Effector CD4-positive, alpha-beta T cell (primary cell): ENCODE data around the gene KRT24. TPM values are rescaled to one million over a fixed set of nuclear protein-coding genes. Genes with fewer than 3 reads are reported as not detected.
"Not testable (repeated sequence)": the region's sequence is repeated elsewhere in the genome, so short reads cannot be mapped to it uniquely, and the experiment has no call there.

Experiments
- DNase-seq: peaks from one replicate; pipeline ENCODE4 v3.0.0-alpha.2; 2020
- total RNA-seq: gene quantifications from one replicate; lab custom pipeline; 2026; lab: John Stamatoyannopoulos, UW

The KRT24 gene
- total RNA-seq, result not detected

DNA sequence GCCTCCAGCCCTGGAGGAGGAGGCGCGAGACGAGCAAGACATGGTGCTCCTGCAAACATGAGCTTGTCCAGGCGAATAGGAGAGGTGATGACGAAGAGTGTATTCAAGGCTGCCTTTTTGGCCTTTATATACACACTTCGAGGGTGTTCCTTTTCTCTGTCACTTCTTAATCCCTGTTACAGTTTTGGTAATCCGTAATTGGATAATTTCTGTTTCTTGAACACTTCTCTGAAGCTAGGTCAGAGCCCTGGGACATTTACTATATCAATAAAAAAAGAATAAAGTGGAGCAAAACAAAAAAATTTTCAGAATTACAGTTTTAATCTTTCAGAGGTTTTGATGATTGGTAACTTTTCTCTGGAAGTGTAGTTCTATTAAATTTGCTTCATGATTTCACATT is at the start of gene KRT24:
TSS of gene KRT24 (minus strand) at position 101 of the 400 bp plus-strand sequence. CDS start at position 42, 59 bp downstream.
- no peak for DNase-seq

GRCh38 chr17:40751065-40751464 is 47.5 kb upstream of the KRT24 start:
- DNase-seq, result no peak

GRCh38 chr17:40750391-40750790 is 46.8 kb upstream of the KRT24 start:
- DNase-seq, result no peak

GRCh38 chr17:40748666-40749065 is 45.1 kb upstream of the KRT24 start:
- DNase-seq, result not testable (repeated sequence)

GRCh38 chr17:40738553-40738952 is 35.0 kb upstream of the KRT24 start:
- DNase-seq, result no peak

DNA sequence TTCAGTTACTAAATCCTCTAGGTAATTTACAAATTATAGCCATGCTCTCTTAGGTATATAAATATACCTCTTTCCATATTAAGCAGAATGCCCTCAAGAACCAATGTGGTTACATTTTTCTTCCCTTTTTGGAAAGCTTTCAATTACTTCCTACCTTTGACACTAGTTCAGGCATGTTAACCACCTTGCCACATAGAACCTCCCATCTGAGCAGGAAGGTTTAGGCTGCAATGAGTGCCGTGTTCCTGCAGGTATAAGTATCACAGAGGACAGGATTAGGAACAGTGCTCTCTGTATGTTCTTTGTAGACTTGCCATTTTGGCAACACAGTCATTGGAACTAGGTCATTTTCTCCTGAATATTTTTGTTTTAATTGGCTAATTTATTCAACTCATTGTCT is 31.5 kb upstream of the KRT24 start:
- no peak for DNase-seq

DNA sequence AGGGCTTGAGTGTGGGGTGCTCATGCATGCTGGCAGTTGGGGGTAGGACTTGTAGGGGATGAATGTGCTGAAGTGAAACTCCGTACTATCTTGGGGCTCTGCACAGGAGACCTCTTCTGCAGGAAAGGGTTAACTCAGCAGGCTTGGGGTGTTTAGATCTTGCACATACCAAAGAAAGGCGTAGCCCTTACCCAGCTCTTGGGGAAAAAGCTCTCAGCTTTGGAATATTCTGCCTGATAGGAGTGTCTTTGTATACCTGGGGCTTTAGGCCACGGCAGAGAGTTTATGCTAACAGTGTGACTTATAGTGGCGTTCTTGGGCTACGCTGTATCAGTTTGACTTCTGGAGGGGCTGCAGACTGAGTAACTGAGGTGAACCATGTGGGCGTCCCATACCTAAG is 30.5 kb upstream of the KRT24 start:
- no peak for DNase-seq

DNA sequence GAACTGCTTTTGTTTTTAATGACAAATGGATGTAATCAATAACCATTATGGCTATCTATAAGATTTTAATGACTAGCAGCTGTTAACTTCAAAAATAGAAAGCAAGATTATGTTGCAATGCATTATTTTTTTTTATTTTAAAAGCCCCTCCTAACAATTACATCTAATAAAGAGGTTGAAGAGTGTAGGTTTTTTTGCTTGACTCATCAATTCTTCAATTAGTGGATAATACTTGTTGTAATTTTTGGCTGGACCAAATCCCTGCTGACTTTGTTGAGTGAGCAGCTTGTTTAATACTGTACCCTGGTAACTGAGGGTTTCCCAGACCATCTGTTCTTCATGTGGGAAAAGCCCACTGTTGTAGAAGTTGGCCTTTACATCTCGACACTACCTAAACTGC is 27.4 kb upstream of the KRT24 start:
- DNase-seq, result no peak

- no peak for DNase-seq
Observed at GRCh38 chr17:40727447-40728231, 24.1 kb upstream of the KRT24 start.

- DNase-seq, result no peak
Observed at GRCh38 chr17:40726919-40727318, 23.4 kb upstream of the KRT24 start.

- DNase-seq, result no peak
Observed at GRCh38 chr17:40724656-40725055, 21.1 kb upstream of the KRT24 start.

- no peak for DNase-seq
Observed at GRCh38 chr17:40722241-40722640, 18.7 kb upstream of the KRT24 start.

DNA sequence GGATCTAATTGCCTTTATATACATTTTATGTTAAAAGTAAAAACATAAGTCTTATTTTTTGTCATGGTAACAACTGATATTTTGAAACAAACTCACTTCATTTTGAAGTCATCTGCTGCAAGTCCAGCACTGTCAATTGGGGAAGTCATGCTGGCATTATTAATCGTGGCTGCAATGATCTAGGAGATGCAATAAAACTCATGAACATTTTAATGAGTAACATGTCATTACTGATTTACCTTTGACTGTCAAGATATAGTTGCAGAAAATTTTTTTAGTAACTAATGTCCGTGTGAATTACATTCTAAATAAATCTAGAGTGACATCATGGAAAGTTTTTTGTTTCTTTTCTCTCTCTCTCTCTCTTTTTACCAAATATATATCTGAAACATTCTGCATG is 17.3 kb upstream of the KRT24 start:
- DNase-seq, result no peak

DNA sequence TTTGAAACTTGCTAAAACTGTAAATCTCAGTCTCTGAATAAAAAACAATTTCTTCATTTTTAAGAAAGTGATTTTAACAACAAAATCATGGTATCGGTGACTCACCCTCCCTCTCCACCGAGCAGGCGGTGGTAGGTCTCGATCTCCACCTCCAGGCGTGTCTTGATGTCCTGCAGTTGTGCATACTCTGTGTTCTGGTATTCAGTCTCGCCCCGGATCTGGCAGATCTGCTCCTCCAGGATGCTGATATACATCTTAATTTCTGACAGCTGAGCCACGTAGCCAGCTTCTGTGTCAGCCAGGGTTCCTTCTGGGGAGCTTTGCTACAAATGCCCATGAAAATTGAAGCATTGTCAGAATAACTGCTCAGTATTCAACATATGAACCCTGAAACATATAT is 15.4 kb upstream of the KRT24 start:
- no peak for DNase-seq

- no peak for DNase-seq
Observed at GRCh38 chr17:40717776-40718175, 14.2 kb upstream of the KRT24 start.

GRCh38 chr17:40714473-40714872 is 10.9 kb upstream of the KRT24 start:
- DNase-seq, result no peak

- DNase-seq, result no peak
Observed at GRCh38 chr17:40707745-40708144, 4.2 kb upstream of the KRT24 start.

DNA sequence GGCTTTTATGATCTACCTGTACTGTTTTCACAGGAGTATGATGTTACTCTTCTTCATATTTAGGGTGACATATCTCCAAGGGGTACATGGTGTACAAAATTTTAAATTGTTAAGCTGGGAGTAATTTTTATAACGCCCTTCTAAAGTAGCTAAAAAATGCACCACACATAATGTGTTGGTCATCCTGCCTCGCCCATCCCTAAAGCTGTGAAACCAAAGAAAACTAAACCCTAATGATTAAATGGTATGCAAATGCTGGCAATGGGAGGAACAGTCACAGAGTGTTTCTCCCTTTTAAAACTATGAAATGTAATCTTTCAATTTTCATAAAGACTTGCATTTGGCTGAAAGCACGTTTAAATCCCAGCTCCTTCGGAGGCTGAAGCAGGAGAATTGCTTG is 2.0 kb upstream of the KRT24 start:
- no peak for DNase-seq

DNA sequence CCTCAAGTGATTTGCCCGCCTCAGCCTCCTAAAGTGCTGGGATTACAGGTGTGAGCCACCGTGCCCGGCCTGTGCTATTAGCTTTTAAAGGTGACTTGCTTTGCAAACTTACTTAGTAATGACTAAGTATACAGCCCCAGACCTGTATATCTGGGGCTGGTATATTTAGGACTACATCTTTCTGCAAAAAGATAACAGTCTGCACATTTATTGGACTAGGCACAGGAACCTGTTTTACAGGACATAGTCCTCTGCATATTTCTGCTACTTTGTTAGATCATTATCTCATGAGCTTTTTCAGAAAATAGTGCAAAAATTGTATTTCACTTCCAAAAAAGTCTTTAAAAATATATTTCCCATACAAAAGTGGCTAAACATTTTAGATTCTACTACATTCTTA is 1.3 kb downstream of the KRT24 start:
- DNase-seq, result no peak

- DNase-seq, result no peak
Observed at GRCh38 chr17:40699853-40700252, 3.7 kb downstream of the KRT24 start.

DNA sequence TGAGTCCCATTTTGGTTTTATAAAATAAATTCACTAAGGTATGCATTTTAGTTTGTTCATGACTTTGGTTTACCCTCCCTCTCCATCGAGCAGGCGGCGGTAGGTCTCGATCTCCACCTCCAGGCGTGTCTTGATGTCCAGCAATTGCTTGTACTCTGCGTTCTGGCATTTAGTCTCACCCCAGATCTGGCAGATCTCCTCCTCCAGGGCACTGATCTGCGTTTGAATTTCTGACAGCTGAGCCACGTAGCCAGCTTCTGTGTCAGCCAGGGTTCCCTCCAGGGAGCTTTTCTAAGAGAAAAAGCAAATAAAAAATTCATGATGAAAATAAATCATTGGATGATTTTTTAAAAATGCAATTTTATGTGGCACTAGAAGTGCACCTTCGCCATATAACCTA is 4.2 kb downstream of the KRT24 start:
- DNase-seq, result no peak

DNA sequence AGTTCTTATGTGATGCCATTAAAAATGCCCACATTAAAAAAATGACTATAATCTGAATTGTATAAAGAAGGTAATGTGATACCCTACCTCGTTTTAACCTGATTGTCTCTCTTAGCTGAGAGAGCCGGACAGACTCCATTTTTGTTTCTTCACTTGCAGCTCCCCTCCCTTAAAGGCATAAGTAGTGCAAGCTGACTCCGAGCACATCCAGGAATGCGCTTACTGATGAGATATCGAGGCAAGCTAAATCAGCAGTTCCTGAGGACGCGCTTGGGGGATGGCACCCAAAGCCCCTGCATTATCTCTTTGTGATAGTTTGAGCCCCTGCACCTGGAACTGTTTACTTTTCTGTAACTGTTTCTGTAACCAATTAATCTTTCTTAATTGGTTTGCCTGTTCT is 6.3 kb downstream of the KRT24 start:
- DNase-seq, result no peak

DNA sequence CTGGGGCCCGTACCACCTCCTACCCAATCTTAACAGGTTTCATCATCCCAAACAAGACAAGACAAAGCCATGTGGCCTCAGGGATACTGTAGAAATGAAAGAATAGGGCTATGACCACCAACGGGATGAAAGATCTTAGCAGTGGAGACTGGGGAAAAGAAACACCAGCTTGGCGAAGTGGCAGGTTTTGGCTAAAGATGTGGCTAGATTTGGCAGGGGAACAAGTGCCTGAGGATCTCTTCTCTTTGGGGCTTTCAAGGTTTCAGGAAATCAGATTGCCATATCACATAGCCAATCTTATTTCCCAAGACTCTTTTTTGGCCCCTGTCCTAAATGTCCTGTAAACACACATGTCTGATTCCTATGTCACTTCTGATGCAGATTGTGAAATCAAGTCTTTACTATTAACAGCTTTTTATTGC is 6.9 kb downstream of the KRT24 start:
- no peak for DNase-seq

- no peak for DNase-seq
Observed at GRCh38 chr17:40695874-40696472, 7.6 kb downstream of the KRT24 start.

DNA sequence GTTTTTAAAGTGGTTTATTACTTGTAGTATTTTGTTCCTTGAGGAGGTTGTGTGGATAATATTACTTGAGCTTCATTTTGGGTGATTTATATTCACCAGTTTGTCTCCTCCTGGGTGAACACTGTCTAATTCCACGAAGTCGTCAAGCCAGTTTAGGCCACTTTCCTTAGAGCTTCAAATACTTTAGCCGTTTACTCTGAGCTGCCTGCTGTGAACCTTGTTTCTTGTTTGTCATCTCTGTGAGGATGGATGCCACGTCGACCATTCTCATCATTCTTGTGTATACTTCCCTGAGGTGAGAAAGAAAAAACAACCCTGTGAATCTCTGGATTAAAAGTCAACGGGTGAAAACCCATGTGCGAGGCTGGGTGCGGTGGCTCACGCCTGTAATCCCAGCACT is 9.0 kb downstream of the KRT24 start:
- no peak for DNase-seq
